B cell (primary cell): Measurements from ENCODE around the gene CCBE1. TPM values are rescaled to one million over a fixed set of nuclear protein-coding genes. Genes with fewer than 3 reads are reported as not detected.

Experiments
- ATAC-seq: fragments of 200-7000 bp; cut with Tn5 transposase; one replicate; pipeline ENCODE4 v1.10.0; 2021; ENCODE audit warnings: low read depth, mild to moderate bottlenecking, moderate number of reproducible peaks, moderate library complexity
- CTCF ChIA-PET: fragments of 350-600 bp; sonication (Branson Sonifier 250); formaldehyde crosslinking; loops from one replicate; lab custom pipeline; 2021; ENCODE audit warnings: antibody characterized with exemption, inconsistent platforms; lab: Charles Lee
- POLR2A ChIA-PET: fragments of 350-600 bp; sonication (Branson Sonifier 250); formaldehyde crosslinking; loops from one replicate; lab custom pipeline; 2021; ENCODE audit warnings: antibody characterized with exemption; lab: Charles Lee
- DNase-seq: peaks from one replicate; pipeline ENCODE4 v3.0.0; 2013
- H2AFZ ChIP-seq: 2 replicates; pipeline ENCODE4 v1.6.1; 2012; ENCODE audit warnings: mild to moderate bottlenecking, low read depth, low read length; ENCODE audit not compliant: insufficient read depth, poor library complexity, severe bottlenecking
- H3K27ac ChIP-seq, 2 donors: 1 replicate in 1 of 2; 2 replicates in 1 of 2; pipeline ENCODE4 v1.5.1; 2012 to 2013; ENCODE audit warnings: low read length in 2 of 2, mild to moderate bottlenecking in 2 of 2, moderate library complexity in 1 of 2
- H3K27me3 ChIP-seq, 4 experiments: fragments of 200-600 bp in 1 of 4; sonication (generic) in 1 of 4; replicated peaks in 1 of 4; 1 replicate in 2 of 4; 2 replicates in 2 of 4; pipeline versions ENCODE4 v1.6.1 to v1.7.0; 2013 to 2016; ENCODE audit warnings: low read length in 3 of 4, mild to moderate bottlenecking in 2 of 4, mixed read lengths in 1 of 4, moderate library complexity in 1 of 4; ENCODE audit not compliant: insufficient read depth in 4 of 4, control insufficient read depth in 3 of 4; ENCODE audit errors: control extremely low read depth in 1 of 4
- H3K36me3 ChIP-seq, 2 experiments: replicated peaks in 1 of 2; 1 replicate in 1 of 2; 2 replicates in 1 of 2; pipeline versions ENCODE4 v1.6.1 to v1.7.1; 2013; ENCODE audit warnings: low read length in 1 of 2; ENCODE audit not compliant: insufficient read depth in 2 of 2, control insufficient read depth in 1 of 2; ENCODE audit errors: control extremely low read depth in 1 of 2, extremely low read depth in 1 of 2
- H3K4me1 ChIP-seq, 2 donors: fragments of 200-600 bp in 1 of 2; sonication (generic) in 1 of 2; 1 replicate in 1 of 2; 2 replicates in 1 of 2; pipeline versions ENCODE4 v1.5.1 to v1.6.1; 2013 to 2017; ENCODE audit warnings: low read length in 2 of 2; ENCODE audit not compliant: control insufficient read depth in 2 of 2, insufficient read depth in 2 of 2
- H3K4me2 ChIP-seq: replicated peaks from 2 replicates; pipeline ENCODE3; 2012; ENCODE audit warnings: mild to moderate bottlenecking, low read depth, low read length; ENCODE audit not compliant: poor library complexity, severe bottlenecking
- H3K4me3 ChIP-seq, 5 experiments: fragments of 200-600 bp in 1 of 5; sonication (generic) in 1 of 5; 1 replicate in 3 of 5; 2 replicates in 2 of 5; pipeline versions ENCODE4 v1.5.1 to v1.7.0; 2011 to 2016; ENCODE audit warnings: low read length in 4 of 5, mild to moderate bottlenecking in 4 of 5, low read depth in 2 of 5, control low read depth in 1 of 5, moderate library complexity in 1 of 5; ENCODE audit not compliant: insufficient read depth in 1 of 5; ENCODE audit errors: control extremely low read depth in 1 of 5, extremely low read depth in 1 of 5
- H3K79me2 ChIP-seq: fragments of 200-600 bp; sonication (generic); one replicate; pipeline ENCODE4 v1.6.0; 2016; ENCODE audit warnings: low read length; ENCODE audit not compliant: control insufficient read depth, insufficient read depth
- H3K9ac ChIP-seq: fragments of 200-600 bp; sonication (generic); 2 replicates; pipeline ENCODE4 v1.6.1; 2017; ENCODE audit warnings: mild to moderate bottlenecking, low read length, moderate library complexity
- H3K9me3 ChIP-seq, 3 donors: one replicate each; pipeline versions ENCODE4 v1.6.1 to v1.7.1; 2013; ENCODE audit warnings: low read length in 2 of 3; ENCODE audit not compliant: control insufficient read depth in 2 of 3, insufficient read depth in 1 of 3; ENCODE audit errors: control extremely low read depth in 1 of 3
- H4K20me1 ChIP-seq: 2 replicates; pipeline ENCODE4 v1.6.0; 2012; ENCODE audit warnings: mild to moderate bottlenecking, low read length; ENCODE audit not compliant: insufficient read depth, control insufficient read depth, poor library complexity, severe bottlenecking
- H3K27ac Mint-ChIP-seq: one replicate; pipeline ENCODE4 v1.8.0; 2021; ENCODE audit warnings: mixed read lengths
- H3K27me3 Mint-ChIP-seq: one replicate; pipeline ENCODE4 v1.8.0; 2021; ENCODE audit warnings: mixed read lengths
- H3K4me1 Mint-ChIP-seq: one replicate; pipeline ENCODE4 v1.8.0; 2021; ENCODE audit warnings: mixed read lengths
- H3K4me3 Mint-ChIP-seq: one replicate; pipeline ENCODE4 v1.8.0; 2021; ENCODE audit warnings: mixed read lengths
- H3K9me3 Mint-ChIP-seq: one replicate; pipeline ENCODE4 v1.8.0; 2022; ENCODE audit warnings: mixed read lengths; ENCODE audit not compliant: insufficient read depth
- CTCF ChIP-seq: fragments of 200-600 bp; IDR thresholded peaks from one replicate; pipeline ENCODE4 v1.8.0; 2022; ENCODE audit warnings: antibody characterized with exemption, mild to moderate bottlenecking
- EZH2 ChIP-seq: IDR thresholded peaks from 2 replicates; pipeline ENCODE4 v1.6.1; 2012; ENCODE audit warnings: borderline replicate concordance, low read depth, mild to moderate bottlenecking, moderate library complexity, low read length; ENCODE audit not compliant: insufficient read depth, poor library complexity, severe bottlenecking
- WGBS: methylation state at CpG from one replicate; pipeline ENCODE4 v1.1.5; 2013; ENCODE audit warnings: missing lambda C conversion rate; ENCODE audit not compliant: insufficient coverage; 5-methylcytosine and 5-hydroxymethylcytosine counted together
- intact Hi-C: fragments of 100-400 bp; cut with micrococcal nuclease; formaldehyde crosslinking; loops from one replicate; pipeline ENCODE4 v1.10.0; 2022
- polyA plus RNA-seq: library from polyadenylated mRNA; depleted of rRNA; stranded (reverse); fragments of >200 nt; gene quantifications from 2 replicates; pipeline ENCODE4 v1.2.3, GENCODE V29; 2012
- total RNA-seq, 2 donors: library from RNA; stranded (reverse); fragments of 120-200 nt in 1 of 2; gene quantifications; 1 replicate in 1 of 2; 2 replicates in 1 of 2; pipeline versions ENCODE4 v1.2.3 to v1.2.4, GENCODE V29; 2013 to 2022

CCBE1 gene
- total and polyA plus RNA-seq, 2 donors (not counting 1 experiment from before 2014, with no cell fraction given): not detected

DNA sequence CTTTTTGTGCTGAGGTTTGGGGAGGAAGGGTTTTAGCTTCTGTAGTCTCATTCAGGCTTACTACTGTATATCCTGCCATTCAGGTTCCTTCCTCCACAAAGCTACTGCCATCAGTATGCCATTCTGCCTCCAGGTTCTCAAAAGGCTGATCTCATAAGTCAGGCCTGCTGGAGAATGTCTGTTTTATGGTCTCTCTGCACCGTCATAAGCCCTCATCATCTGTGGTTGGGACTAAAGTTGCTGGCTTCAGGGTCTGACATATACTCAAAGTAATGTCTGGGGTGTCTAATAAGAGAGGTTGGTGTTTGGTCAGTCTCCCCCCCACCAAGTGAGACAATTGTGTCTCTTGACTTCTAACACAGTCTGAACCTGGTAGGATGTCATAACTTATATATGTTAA, 36.2 kb upstream of the CCBE1 start:
- Histone ChIP-seq H2AFZ (no peak overlapping the region), H3K9me3 (peaks cover 0 to 5% (median 0%) of the 10 kb centered on the region in 3 donors), H3K4me1 (no peaks in the 10 kb centered on the region), H3K4me2 (no peak overlapping the region), H3K27ac (no peak overlapping the region), H3K27me3 (peaks cover 0 to 4% (median 0%) of the 10 kb centered on the region in 4 experiments), H3K9ac (no peak overlapping the region), H3K36me3 (no peaks in the 10 kb centered on the region), H3K79me2 (no peaks in the 10 kb centered on the region), H4K20me1 (no peaks in the 10 kb centered on the region), H3K4me3 (no peak overlapping the region)
- Mint-ChIP-seq H3K27me3 (peaks cover 3% of the 10 kb centered on the region), H3K27ac (no peak overlapping the region), H3K9me3 (no peaks in the 10 kb centered on the region), H3K4me3 (no peak overlapping the region), H3K4me1 (no peaks in the 10 kb centered on the region)
- CTCF ChIA-PET: no interaction called here
- POLR2A ChIA-PET: no interaction called here
- no peak for TF ChIP-seq EZH2
- no peak for TF ChIP-seq CTCF
- no CpG with 5 or more reads among the region's 1 CpG for WGBS
- DNase-seq: no peak
- intact Hi-C loops: no loop called here
- no peak for ATAC-seq

GRCh38 chr18:59730896-59731295, 33.7 kb upstream of the CCBE1 start:
- POLR2A ChIA-PET: no interaction called here
- no peaks in the 10 kb centered on the region for H3K9me3 ChIP-seq

More at GRCh38 chr18:59730896-59731295, 33.7 kb upstream of the CCBE1 start:
- H3K4me1 Mint-ChIP-seq: no peaks in the 10 kb centered on the region
- Histone ChIP-seq H3K9ac (no peak overlapping the region), H3K36me3 (no peaks in the 10 kb centered on the region), H3K4me2 (no peak overlapping the region), H3K79me2 (no peaks in the 10 kb centered on the region), H2AFZ (no peak overlapping the region), H3K27me3 (peaks cover 0 to 4% (median 0%) of the 10 kb centered on the region in 4 experiments), H4K20me1 (no peaks in the 10 kb centered on the region), H3K4me3 (no peak overlapping the region), H3K4me1 (no peaks in the 10 kb centered on the region), H3K27ac (no peak overlapping the region)
- no CpG with 5 or more reads among the region's 1 CpG for WGBS
- H3K9me3 Mint-ChIP-seq: no peaks in the 10 kb centered on the region
- no peak for ATAC-seq
- H3K27me3 Mint-ChIP-seq: peaks cover under 1% of the 10 kb centered on the region
- no peak overlapping the region for H3K4me3 Mint-ChIP-seq
- TF ChIP-seq CTCF: no peak
- CTCF ChIA-PET: no interaction called here
- no peak overlapping the region for H3K27ac Mint-ChIP-seq
- no peak for DNase-seq
- intact Hi-C loops: no loop called here
